Activated CD4-positive, CD25-positive, alpha-beta regulatory T cell treated with anti-CD3 and anti-CD28 coated beads, Interleukin-2, amount 50 U/mL, for 24 hours (primary cell): Measurements from ENCODE around the gene PLCB1.
"Not testable (repeated sequence)": the region's sequence is repeated elsewhere in the genome, so short reads cannot be mapped to it uniquely, and the experiment has no call there.

Experiments
- ATAC-seq, 2 donors: fragments of 150-1000 bp; cut with Tn5 transposase; one replicate each; pipeline ENCODE4 v1.10.0; 2021; ENCODE audit warnings: mild to moderate bottlenecking in 1 of 2, moderate library complexity in 1 of 2

The PLCB1 gene

GRCh38 chr20:8801686-8802085 lies 669.6 kb downstream of the PLCB1 start:
- ATAC-seq, result no peak

DNA sequence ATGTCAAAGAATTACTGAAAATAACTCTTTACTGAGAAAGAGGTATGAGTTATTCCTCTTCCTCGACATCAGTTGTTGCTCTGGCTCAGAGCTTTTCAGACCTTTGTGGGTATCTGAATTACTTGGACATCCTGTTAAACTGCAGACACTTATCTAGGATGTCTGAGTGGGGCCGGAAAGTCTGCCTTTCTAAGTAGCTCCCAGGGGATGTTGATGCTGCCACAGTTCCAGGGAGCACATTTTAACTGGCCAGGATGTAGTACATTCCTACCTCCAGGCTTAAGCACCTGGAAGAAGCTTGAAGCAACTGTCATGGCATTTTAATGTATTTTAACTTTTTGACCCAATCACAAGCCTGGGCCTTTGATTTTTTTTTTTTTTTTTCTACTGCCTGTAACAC lies 671.0 kb downstream of the PLCB1 start:
- ATAC-seq, result no peak

GRCh38 chr20:8803941-8804340 lies 671.9 kb downstream of the PLCB1 start:
- no peak for ATAC-seq

- ATAC-seq, result no peak
Observed at GRCh38 chr20:8805737-8806442, 673.8 kb downstream of the PLCB1 start.

DNA sequence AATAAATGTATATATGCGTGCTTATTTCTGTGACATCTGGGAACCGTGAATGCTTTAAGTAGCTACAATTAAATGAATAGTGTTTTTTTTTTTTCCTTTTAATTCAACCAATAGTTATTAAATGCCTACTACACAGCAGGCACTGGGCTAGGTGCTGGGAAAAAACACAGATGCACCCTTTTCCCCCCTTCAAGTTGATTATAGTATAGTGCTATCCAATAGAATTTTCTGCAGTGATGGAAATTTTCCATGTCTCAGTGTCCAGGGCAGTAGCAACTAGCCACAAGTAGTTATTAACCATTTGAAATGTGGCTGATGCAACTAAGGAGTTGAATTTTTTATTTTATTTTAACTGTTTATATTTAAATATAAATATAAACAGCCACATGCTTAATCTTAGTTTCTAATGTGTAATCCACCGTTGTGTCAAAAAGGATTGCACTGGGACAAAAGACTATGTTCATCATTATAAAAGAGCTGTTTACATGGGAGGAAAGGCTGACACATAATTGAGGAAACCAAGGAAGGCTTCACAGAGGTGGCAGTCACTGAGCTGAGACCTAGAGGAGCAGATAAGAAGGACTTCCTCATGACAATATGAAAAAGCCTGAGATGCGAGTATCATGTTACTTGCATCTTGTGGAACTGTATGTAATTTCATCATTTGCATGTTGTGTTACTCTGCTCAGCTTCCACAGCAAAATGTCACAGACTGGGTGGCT lies 675.6 kb downstream of the PLCB1 start:
- ATAC-seq, result no peak

DNA sequence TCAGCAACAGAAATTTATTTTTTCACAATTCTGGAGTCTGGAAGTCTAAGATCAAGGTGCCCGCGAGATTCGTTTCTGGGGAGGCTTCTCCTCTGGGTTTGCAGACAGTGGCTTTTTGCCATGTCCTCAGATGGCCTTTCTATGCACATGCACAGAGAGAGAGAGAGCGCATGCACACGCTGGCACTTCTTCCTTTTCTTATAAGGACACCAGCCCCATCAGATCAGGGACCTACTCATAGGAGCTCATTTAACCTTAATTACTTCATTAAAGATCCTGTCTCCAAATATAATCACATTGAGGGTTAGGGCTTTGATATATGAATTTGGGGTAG lies 676.1 kb downstream of the PLCB1 start:
- no peak for ATAC-seq

DNA sequence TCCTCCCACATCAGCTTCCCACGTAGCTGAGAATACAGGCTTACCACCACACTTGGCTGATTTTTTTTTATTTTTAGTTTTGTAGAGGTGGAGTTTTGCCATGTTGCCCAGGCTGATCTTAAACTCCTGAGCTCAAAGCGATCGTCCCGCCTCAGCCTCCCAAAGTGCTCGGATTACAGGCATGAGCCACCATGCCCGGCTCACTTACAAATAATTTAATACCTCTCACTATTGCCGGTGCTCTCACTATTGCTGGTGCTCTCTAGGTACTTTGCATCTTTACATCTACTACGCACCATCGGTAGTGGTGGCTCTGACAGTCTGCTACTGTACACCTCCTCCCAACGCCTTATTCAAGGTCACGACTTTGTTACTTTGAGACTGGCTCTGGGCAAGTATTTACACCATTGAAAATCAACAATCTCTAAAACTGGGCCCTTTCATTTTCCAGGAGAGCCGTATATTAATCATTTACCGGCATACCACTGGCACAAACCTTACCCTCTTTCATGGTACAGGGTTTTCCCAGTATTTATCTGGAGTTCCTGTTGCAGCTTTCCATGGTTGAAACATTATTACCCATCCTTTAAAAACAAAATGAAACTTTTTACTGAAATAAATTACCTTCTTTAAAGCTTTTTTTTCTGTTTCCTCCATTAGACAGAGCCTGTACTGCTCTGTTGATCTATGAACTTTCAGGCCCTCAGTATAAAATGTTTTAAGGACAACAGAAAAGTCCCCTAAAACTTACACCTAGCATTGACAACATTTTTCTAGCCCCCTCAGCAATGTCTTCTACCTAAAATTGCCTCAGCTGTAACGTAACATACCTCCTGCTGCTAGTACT lies 677.3 kb downstream of the PLCB1 start:
- ATAC-seq, result no peak

- ATAC-seq, result no peak
Observed at GRCh38 chr20:8811801-8812594, 679.9 kb downstream of the PLCB1 start.

DNA sequence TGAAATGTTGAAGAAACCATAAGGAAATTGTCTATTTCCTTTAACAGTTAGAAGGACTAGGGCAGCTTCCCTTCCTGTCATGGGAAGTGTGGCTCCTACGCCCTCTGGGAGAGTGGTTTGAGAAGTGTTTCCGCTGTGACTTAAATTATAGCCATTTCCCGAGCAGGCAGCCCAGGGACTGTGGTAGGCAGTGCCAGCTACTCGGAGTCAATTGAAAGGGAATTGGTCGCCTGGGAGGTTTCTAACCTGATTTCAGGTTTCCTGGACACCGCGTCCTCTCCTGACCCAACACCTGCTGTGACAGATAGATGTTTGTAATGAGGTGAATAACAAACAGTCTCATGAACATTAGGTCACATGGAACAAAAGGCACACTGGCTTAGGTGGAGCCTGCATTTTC lies 680.8 kb downstream of the PLCB1 start:
- ATAC-seq, result no peak

DNA sequence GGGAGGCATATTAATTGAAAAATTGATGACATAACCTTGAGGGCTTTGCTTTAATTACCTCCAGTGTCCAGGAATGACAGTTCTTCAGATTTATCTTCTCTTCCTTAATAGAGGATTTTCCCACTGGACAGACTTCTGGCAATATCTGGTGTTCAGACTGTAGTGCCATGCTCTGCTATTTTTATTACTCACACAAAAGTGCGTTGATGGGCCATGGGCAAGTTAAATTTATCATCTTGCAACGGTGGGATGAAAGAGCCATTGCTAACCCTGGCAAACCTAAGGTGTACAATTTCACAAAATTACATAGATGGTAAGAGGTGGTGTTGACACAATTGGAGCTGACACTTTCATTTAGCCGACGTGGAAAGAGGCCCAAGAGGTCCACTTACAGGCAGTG lies 683.1 kb downstream of the PLCB1 start:
- ATAC-seq, result no peak

DNA sequence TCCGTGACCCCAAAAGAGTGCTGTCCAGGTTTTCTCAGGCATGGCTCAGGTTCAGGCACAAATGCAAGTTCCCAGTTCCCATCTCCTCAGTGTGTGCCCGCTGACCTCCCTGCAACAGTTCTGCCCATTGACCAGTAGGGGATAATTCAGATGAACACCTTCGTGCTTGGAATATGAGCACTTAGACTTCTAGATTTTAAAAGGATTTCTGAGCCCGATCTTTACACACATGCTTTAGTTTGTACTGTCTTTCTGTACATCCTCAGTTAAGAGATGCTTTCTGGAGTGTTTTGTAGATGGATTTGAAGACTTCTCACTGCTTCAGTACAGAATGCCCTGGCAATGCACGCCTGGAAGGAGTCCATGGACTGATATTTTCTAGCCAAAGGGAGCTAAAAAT lies 697.2 kb downstream of the PLCB1 start:
- no peak for ATAC-seq

GRCh38 chr20:8834294-8834693 lies 702.2 kb downstream of the PLCB1 start:
- ATAC-seq, result not testable (repeated sequence)

GRCh38 chr20:8834851-8835250 lies 702.8 kb downstream of the PLCB1 start:
- no peak for ATAC-seq

- ATAC-seq, result no peak
Observed at GRCh38 chr20:8837396-8837795, 705.3 kb downstream of the PLCB1 start.

DNA sequence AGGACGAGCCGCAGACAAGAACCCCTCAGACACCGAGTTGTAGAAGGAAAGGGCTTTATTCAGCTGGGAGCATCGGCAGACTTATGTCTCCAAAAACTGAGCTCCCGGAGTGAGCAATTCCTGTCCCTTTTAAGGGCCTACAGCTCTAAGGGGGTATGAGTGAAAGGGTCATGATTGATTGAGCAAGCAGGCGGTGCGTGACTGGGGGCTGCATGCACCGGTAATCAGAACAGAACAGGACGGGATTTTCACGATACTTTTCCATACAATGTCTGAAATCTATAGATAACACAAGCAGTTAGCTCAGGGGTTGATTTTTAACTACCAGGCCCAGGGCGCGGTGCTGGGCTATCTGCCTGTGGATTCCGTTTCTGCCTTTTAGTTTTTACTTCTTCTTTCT lies 710.5 kb downstream of the PLCB1 start:
- ATAC-seq, result no peak

DNA sequence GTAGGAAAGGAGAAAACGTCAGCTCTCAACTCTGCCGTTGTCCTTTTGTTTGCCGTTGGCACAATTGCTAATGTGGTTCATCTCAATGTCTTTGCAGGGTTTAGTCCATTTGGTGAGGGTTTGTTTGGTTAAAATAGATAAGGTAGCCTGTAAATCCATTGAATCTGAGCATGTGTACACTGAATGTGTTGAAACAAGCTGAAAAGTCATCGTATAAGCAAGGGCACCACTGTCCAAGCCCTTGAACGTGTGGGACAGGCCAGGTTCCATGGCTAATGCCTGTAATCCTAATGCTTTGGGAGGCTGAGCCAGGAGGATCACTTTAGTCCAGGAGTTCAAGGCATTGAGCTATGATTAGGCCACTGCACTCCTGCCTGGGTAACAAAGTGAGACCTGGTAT lies 712.1 kb downstream of the PLCB1 start:
- ATAC-seq, result no peak

DNA sequence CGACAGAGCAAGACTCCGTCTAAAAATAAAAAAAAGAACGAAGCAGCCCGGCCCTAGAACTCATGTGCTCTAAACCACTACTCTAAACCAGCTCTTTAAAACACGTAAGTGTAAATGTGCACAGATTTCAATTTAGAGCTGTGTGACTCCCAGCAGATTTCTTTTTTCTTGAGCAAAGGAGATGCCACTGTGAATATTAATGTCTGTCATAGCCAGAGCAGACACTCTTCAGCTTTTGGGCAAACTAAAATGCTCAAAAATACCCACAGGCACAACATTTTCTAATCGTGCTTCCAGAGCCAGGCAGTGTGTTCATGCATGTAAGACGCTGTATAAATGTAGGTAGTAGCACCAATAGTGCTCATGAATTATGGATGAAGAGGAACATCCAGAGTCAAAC lies 717.9 kb downstream of the PLCB1 start:
- no peak for ATAC-seq

DNA sequence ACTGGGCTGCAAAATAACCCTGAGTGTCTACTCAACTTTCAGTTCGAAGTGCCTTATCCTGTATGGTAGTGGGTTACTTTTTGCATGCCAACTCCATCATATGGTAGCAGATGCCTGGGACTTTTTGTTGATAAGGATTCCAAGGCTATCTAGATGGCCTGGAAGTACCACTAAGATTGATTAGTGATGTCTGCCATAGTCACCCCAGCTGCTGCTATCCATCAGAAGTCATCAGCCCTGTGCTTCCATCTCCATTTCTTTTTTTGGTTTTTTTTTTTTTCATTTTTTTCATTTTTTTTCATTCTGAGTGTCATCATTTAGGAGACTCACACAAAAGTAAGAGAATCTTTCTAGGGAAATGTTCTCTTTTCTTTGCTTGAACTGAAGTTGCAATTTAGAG lies 719.4 kb downstream of the PLCB1 start:
- no peak for ATAC-seq

- ATAC-seq, result not testable (repeated sequence)
Observed at GRCh38 chr20:8851919-8852318, 719.9 kb downstream of the PLCB1 start.

DNA sequence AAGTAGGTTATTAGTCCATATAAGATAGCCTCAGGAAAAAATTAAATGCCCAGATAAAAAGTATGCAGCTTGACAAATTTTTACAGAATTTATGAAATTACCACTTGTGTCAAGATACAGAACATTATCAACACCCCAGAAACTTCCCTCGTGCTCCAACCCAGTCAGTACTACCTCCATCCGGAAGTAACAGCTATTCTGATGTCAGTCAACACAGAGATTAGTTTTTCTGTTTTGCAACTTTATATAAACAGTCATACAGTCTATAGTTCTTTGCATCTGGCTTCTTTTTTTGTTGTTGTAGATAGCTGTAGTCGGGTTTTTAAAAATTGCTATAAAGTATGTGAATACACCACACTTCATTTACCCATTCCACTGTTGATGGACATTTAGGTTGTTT lies 721.1 kb downstream of the PLCB1 start:
- not testable (repeated sequence) for ATAC-seq

DNA sequence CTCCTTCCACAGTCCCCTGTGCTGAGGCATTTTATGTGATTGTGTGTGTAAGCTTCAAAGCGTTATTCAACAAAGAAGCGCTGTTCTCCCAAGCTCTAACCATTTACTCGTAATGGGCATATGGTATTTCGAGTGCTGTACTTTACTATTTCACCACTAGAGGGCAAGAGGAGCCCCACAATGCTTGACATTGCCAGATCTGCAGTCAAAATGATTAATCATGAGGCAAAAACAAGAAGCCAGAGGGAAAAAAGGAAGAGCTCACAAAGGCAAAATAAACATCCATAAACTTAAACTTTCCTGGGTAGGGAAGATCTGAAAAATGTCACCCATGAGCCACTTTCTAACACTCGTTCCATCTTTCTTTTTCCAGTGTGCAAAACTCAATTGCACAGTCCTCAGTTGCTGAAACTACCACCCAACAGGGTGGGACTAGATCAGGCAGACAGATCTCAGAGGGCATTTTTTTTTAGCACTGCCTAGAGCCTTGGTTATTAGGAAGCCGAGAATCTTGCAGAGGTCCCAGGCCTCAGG lies 721.8 kb downstream of the PLCB1 start:
- ATAC-seq, result no peak

GRCh38 chr20:8854571-8854970 lies 722.5 kb downstream of the PLCB1 start:
- no peak for ATAC-seq

DNA sequence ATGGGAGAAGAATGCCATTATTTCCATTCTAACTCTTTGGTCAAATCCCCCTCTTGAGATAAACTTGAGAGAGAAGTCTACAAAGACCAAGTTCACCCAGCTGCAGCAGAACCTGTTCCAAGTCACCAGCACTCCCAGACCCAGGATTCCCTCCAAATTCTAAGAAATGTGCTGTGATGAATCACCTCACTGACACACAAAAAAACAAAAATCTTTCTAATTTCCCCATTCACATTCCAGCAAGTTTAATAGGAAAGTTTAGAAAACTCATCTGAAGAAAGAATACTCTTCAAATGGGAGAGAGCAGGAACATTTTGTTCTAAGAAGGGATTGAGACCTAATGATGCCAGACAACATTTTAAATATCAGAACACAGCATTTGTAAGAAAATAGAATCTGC lies 723.2 kb downstream of the PLCB1 start:
- ATAC-seq, result no peak
